ENCODE results near the gene SALL4. TPM values are rescaled to one million over a fixed set of nuclear protein-coding genes. Genes with fewer than 3 reads are reported as not detected.

SALL4 gene
- total RNA-seq, 2 donors from 2014 or later, result 333 to 397 TPM

GRCh38 chr20:51763965-51764602 lies 38.2 kb downstream of the SALL4 start:
- peak overlapping the region; percentile 5 for H3K27ac Mint-ChIP-seq
- 93 to 95% methylated on average over 4 to 6 of the region's 6 CpGs for WGBS, 2 experiments (ENCODE audit: insufficient coverage in 1 of 2, insufficient read length in 1 of 2)

GRCh38 chr20:51760905-51761546 lies 41.3 kb downstream of the SALL4 start:
- Mint-ChIP-seq H3K27ac (no peak overlapping the region), H3K36me3 (ENCODE audit: low read depth) (peaks cover 63% of the 10 kb centered on the region), H3K4me1 (no peaks in the 10 kb centered on the region), H3K27me3 (ENCODE audit: insufficient read depth) (no peaks in the 10 kb centered on the region), H3K9me3 (peaks cover 14% of the 10 kb centered on the region), H3K4me3 (no peak overlapping the region)
- H3K9ac ChIP-seq (ENCODE audit: extremely low read depth, low read length, poor library complexity, severe bottlenecking), result no peak overlapping the region
- WGBS, 2 experiments (ENCODE audit: insufficient coverage in 1 of 2, insufficient read length in 1 of 2), result 76 to 84% methylated on average over 5 to 14 of the region's 14 CpGs
- peaks cover 32% of the 10 kb centered on the region for H3K36me3 ChIP-seq (ENCODE audit: control insufficient read depth, insufficient read depth, low read length)
- no peaks in the 10 kb centered on the region for H3K4me1 ChIP-seq (ENCODE audit: control insufficient read depth, insufficient read depth, low read length)
- TF ChIP-seq CTCF (conservative IDR thresholded peaks at IDR 0.05), result no peak
- H3K27ac ChIP-seq (ENCODE audit: low read depth, low read length), result no peak overlapping the region
- H3K9me3 ChIP-seq (ENCODE audit: control insufficient read depth, low read length), result peaks cover 8% of the 10 kb centered on the region
- no peaks in the 10 kb centered on the region for H3K27me3 ChIP-seq (ENCODE audit: control insufficient read depth, insufficient read depth, low read length, poor library complexity, severe bottlenecking)
- peak; percentile 58 for DNase-seq
- H3K4me3 ChIP-seq (ENCODE audit: low read length), result no peak overlapping the region

More at GRCh38 chr20:51763965-51764602, 38.2 kb downstream of the SALL4 start:
- peaks cover 32% of the 10 kb centered on the region for H3K36me3 ChIP-seq (ENCODE audit: control insufficient read depth, insufficient read depth, low read length)
- H3K4me3 ChIP-seq (ENCODE audit: low read length), result no peak overlapping the region
- H3K4me1 ChIP-seq (ENCODE audit: control insufficient read depth, insufficient read depth, low read length), result no peaks in the 10 kb centered on the region
- H3K27me3 Mint-ChIP-seq (ENCODE audit: insufficient read depth), result no peaks in the 10 kb centered on the region
- H3K9ac ChIP-seq (ENCODE audit: extremely low read depth, low read length, poor library complexity, severe bottlenecking), result no peak overlapping the region
- peaks cover 14% of the 10 kb centered on the region for H3K9me3 Mint-ChIP-seq
- no peak overlapping the region for H3K4me3 Mint-ChIP-seq
- H3K4me1 Mint-ChIP-seq, result peaks cover 5% of the 10 kb centered on the region
- H3K27me3 ChIP-seq (ENCODE audit: control insufficient read depth, insufficient read depth, low read length, poor library complexity, severe bottlenecking), result no peaks in the 10 kb centered on the region
- no peak for TF ChIP-seq CTCF (conservative IDR thresholded peaks at IDR 0.05)
- H3K36me3 Mint-ChIP-seq (ENCODE audit: low read depth), result peaks cover 42% of the 10 kb centered on the region
- no peak for DNase-seq
- peaks cover 8% of the 10 kb centered on the region for H3K9me3 ChIP-seq (ENCODE audit: control insufficient read depth, low read length)
- no peak overlapping the region for H3K27ac ChIP-seq (ENCODE audit: low read depth, low read length)

- no peaks in the 10 kb centered on the region for H3K27me3 Mint-ChIP-seq (ENCODE audit: insufficient read depth)
- H3K27ac Mint-ChIP-seq, result no peak overlapping the region
- H3K4me1 Mint-ChIP-seq, result no peaks in the 10 kb centered on the region
- Histone ChIP-seq H3K36me3 (ENCODE audit: control insufficient read depth, insufficient read depth, low read length) (peaks cover 26% of the 10 kb centered on the region), H3K27me3 (ENCODE audit: control insufficient read depth, insufficient read depth, low read length, poor library complexity, severe bottlenecking) (no peaks in the 10 kb centered on the region), H3K4me3 (ENCODE audit: low read length) (no peak overlapping the region), H3K4me1 (ENCODE audit: control insufficient read depth, insufficient read depth, low read length) (no peaks in the 10 kb centered on the region), H3K9ac (ENCODE audit: extremely low read depth, low read length, poor library complexity, severe bottlenecking) (no peak overlapping the region), H3K27ac (ENCODE audit: low read depth, low read length) (no peak overlapping the region), H3K9me3 (ENCODE audit: control insufficient read depth, low read length) (peaks cover 8% of the 10 kb centered on the region)
- whole genome bisulfite sequencing, 2 experiments (ENCODE audit: insufficient coverage in 1 of 2, insufficient read length in 1 of 2), result 89 to 91% methylated on average over 11 to 14 of the region's 14 CpGs
- no peak for TF ChIP-seq CTCF (conservative IDR thresholded peaks at IDR 0.05)
- H3K9me3 Mint-ChIP-seq, result peaks cover 14% of the 10 kb centered on the region
- peaks cover 68% of the 10 kb centered on the region for H3K36me3 Mint-ChIP-seq (ENCODE audit: low read depth)
- DNase-seq, result no peak
- no peak overlapping the region for H3K4me3 Mint-ChIP-seq
These were observed 42.4 kb downstream of the SALL4 start for GRCh38 chr20:51759769-51760510.

Data from endodermal cell (in vitro differentiated cells).